NCI-H2081 treated with DMSO at 0.1 percent for 48 hours (cell line): ENCODE measurements around the gene SERPINE3.

Experiments used
- DNase-seq: peaks from one replicate; lab custom pipeline; 2025; lab: John Stamatoyannopoulos, UW

Gene SERPINE3

DNA sequence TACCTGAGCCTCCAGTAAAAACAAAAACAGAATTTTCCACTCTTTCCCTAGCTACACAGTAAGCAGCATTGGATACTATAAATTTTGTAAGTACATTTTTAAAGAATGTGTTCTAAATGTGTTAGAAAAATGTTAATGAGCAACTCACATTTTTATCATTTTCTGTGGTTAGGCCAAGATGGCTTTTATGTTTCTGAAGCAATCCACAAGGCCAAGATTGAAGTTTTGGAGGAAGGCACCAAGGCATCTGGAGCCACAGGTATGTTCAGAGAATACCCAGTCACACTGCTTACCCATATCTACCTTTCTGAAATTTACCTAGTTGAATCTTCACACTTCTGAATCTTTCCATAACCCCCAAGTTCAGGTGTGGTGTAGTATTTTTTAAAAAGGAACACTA is 21.6 kb downstream of the SERPINE3 start:
- DNase-seq = no peak

DNA sequence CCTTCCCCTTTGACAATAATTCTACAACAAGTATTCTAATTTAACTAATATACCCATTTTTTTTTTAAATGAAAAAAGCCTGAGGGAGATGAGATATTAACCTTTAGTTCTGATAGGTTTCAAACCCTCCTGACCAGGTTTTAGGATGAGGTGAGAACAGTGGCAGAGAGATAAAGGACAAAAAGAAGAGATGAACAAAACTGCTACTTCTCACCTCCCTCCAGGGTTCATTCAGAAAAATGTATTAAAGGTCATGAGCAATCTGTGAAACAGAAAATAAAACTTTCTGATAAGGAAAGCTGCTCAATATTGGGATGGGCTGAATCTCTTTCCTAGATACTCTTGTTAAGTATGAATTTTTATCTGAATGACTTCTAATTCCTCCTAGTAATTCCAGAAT is 24.1 kb downstream of the SERPINE3 start:
- no peak for DNase-seq

DNA sequence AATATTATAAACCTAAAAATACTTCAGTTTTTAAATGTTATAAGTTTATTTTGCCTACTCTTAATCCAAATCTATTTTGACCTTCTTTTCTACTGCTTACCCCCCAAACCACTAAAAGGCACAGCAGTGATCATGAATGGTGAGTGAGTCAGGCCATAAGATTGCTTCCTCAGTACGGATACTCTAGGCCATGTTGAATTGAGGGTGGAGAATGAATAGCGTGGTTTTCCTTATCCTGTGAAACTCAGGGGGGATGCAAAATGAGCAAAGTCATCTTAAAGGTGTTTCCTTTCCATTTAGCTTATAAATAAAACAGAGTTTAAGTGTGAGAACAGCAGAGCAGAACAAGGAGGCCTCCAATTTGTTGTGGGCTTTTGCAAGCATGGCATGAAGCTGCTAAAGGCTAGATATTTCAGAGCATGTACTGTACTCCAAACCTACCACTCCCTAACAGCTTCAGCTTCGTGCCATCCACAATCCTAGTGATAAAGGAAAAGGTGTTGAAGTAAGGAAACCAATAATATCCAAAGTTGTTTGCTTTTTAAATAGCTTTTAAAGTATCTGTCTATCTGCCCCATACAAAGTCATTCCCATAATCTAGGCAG is 25.0 kb downstream of the SERPINE3 start:
- no peak for DNase-seq

DNA sequence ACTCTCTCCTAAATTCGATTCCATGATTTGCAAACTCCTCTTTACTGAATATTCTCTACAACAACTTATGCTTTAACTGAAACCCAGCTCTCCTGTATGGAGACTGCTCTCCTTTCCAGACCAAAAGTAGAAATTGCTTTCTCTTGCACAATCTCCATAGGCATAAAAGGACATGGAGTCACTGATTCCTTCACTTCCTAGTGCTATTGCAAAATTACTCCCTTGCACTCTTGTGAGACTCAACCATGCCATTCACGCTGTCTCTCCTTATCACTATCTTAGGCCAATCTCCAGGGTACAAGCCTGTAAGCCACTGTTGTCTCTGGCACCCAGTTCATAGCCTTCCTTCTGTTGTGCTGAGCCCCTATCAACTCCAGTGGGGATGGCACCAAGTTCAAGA is 30.6 kb downstream of the SERPINE3 start:
- no peak for DNase-seq

GRCh38 chr13:51370811-51371210 is 31.3 kb downstream of the SERPINE3 start:
- no peak for DNase-seq

DNA sequence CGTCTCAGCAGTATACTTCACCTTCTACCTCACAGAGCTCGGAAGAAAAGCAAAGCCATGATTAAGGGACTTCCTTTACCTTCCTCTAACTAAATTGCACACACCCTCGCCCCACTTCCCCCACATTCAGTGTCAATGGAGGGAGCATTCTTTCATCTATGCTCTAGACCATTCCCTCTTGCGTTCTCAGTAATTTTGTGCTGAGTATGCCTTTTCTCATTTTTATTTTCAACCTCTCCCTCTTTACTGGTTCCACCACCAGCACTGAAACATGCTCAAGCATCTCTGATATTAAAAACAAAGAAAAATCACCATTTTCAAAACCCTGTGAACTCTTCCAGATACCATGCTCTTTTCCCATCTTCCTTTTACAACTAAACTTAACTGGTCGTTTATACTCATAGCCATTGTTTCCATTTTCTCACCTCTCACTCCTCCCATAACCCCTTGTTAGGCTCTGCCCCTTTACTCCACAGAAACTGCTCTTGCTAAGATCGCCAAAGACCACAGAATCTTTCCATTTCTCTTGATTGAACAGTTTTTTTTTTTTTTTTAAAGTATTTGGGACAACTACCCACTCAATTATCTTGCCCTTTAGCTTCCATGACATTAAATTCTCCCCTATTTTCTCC is 32.4 kb downstream of the SERPINE3 start:
- DNase-seq = no peak

DNA sequence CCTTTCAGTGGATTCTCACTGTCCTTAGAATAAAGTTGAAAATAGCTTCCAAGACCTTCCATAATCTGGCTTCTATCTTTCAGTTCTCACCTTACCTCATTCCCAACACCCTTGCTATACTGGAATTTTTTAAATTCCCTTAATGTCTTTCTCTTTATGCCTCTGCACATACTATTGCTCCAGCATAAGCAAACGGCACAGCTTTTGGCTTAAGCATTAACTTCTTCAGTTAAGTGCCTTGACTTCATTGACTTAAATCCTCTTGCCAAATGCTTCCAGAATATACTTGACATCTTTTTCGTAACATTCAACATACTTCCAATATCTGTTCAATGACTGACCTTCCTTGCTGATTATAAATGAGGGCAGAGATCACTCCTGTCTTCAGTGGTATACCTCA is 34.0 kb downstream of the SERPINE3 start:
- DNase-seq = no peak

GRCh38 chr13:51380269-51380668 is 40.8 kb downstream of the SERPINE3 start:
- DNase-seq = peak; percentile 6

GRCh38 chr13:51385114-51385513 is 45.6 kb downstream of the SERPINE3 start:
- no peak for DNase-seq

DNA sequence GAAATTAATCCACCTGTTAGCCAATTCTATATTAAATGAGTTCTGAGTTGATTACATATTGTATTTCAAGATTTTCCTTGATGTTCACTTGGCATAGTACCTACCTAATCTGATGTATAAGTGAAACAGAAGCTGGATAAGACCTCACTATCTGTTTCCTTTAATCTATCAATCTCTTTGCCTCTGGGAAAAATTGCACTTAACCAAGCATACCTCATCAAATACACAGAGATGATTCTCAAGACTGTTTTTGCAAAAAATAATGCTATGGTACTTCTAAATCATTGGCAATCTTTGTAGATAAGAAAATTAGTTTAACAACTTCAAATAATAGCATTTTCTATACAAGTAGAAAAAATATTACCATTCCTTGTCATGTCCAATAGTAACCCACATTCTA is 55.2 kb downstream of the SERPINE3 start:
- no peak for DNase-seq

DNA sequence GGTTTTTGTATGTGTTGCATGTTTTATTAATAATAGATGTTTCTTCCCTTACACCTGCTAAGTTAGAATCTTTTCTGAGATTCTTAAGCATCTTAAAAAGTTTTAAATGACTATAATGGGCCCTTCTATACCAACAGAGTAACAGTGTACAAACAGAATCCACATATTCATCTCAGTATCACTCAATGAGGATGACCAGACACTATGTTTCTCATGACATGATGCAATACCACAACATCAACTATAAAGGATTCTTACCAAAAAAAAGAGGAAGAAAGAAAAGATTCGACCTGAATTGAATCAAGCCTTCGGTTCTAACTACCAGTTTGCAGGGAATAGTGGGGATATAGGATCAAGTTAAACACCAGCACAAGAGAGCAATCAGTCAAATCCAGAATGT is 56.9 kb downstream of the SERPINE3 start:
- no peak for DNase-seq

DNA sequence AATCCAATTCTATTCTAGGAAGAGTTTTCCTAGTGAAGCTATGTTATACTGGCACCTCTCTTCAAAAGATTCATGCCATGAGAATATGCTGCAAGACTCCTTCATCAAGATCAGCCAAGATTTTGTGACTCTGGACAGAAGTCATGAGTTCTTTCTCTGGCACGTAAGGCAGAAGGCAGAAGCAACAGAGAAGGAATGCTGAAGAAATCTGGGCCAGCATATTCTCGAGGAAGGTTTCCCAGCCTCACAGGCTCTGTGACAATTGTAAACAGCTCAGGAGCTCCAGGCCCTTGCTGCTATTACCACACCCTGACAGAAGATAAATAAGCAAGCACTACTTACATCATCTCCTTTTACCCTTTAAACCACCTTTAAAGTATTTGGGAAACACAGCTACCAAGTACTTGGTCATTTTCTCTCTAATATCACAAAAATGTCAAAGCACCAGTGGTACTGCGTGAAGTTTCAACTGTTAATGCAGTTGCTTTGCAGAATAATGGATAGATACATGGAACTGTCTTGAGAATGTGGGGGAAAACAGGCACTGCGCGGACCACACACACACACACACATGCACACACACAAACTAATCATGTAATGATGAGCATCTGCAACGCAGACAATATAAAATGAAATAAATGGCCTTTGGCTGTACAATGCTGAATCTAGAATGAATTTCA is 57.9 kb downstream of the SERPINE3 start:
- DNase-seq = no peak

DNA sequence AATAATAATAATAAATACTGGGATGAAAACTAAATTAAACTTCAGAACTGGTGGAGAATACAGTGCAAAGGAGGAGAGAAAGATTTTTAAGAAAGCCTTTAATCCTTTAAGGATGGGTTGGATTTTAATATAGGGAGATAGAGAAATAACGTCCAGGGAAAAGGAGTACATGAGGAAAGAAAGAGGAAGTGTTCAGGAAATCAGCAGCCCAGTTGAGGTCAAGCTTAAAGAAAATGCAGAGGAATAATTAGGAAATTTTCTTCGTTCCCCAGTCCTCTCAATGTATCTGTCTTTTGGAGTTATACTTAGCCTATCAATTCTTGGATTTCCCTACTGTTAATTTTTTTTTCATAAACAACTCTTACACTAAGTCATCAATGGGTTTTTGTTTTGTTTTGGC is 65.7 kb downstream of the SERPINE3 start:
- DNase-seq = no peak

DNA sequence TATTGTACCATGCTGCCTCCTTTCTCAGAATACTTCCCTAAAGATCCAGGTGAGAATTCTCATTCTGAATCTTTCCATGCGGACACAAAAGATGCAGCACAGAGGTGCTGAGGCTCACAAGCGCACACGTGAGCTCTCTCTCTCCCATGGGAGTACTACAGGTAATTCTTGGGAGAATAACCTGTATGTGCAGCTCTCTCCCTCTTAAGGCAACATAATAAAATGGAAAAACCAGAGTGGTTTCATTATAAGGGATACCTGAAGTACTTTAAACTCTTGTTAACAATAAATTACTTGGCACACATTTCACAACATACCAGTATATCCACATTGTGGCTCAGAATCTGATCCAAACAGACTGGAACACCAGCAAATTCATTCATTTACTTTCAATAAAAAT is 72.9 kb downstream of the SERPINE3 start:
- no peak for DNase-seq
